ENCODE results near the gene SH2D4B.

The SH2D4B gene

DNA sequence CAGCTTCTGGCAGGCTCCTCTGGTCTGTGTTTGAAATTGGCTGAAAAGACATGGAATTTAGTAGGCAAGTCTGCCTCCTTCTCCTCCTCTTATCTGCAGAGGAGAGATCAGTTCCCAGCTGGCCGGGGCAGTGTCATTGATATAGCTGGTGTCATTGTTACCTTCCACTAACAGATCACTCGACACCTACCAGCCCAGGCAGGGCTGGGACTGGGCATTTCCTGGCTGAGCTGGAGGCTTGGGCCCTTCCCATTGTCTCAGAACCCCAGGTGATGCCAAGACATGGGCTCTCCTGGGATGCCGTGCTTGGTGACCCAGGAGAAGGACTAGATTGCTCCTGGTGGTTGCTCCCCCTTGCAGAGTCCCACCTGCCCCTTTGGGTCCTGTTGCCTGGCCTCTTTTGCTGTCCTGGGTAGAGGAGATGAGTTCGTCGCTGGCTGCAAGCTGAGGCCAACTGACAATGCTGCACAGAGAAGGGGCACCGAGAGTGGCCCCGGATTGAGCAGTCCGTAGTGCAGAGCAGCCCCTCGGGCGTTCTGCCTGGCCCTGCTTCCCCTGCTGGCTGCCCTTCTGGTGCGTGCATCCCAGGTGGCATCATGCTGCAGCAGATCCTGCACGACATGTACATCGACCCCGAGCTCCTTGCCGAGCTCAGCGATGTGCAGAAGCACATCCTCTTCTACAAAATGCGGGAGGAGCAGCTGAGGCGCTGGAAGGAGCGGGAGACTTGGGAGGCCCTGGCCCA is at the start of gene SH2D4B:
Gene SH2D4B (plus strand): TSS at position 167 of the 745 bp plus-strand sequence. CDS start 430 bp downstream, at position 597.
- DNase-seq, result no peak

DNA sequence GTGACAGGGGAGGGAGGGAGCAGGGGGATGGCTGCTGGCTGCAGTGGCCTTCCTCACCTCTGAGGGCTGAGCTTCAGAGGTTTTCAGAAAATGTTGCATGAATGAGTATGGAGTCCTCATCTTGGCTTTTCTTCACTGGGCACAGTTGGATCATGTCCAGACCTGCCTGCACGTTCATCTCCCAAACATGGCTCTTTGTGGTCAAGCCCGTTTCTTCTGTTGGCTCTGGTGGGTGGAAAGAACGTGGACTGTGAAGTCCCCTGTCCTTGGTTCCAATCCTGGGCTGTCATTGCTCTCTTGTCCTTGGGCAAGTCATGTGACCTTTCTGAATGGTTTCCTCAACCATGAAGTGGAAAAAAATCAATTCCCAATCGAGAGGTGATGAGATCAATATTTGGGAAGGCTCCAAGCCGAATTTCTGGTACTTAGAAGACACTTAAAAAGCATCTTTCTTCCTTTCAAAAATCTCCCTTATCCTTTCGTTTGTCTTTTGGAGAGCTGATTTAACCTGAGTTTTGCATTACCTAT is 49.1 kb upstream of the SH2D4B start:
- no peak for DNase-seq

- DNase-seq, result no peak
These were observed 48.2 kb upstream of the SH2D4B start for GRCh38 chr10:80489371-80490112.

DNA sequence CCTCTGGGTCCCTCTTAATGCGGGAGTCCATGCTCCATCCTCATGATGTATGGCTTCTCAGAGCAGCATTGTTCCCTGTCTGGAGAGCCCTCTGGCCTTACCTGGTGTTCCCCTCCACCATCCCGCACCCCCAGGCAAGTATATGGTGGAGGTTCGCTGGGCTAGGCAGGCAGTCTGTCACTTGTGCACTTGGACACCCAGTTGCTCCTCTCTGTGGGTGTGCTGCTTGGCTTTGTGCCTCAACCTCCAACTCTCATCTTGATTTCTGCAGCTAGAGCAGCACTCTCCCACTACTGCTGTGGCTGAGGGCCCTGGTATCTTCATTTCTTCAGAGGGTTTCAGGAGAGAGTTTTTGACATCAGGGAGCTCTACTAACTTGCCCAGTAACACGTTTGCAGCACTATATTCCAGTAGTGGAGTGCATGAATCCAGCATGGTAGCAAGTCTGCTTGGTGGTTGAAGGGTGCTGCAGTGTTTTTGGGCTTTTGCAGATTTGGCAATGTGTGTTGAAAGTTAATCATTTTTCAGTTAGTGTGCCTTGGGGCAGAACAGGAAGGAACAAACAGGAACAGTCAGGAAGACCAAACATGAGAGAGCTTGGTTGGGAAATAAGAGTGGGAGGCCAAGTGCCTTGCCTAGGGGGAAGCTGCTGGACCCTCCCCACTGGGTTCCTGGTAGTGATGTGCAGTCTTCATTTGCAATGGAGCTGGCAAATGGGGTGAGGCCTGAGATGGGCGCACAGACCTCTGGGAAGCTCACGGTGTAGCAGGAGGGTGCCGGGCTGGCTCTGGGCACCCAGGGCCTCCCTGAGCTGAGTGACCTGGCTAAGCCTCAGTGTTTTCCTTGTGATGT is 46.2 kb upstream of the SH2D4B start:
- DNase-seq, result no peak

DNA sequence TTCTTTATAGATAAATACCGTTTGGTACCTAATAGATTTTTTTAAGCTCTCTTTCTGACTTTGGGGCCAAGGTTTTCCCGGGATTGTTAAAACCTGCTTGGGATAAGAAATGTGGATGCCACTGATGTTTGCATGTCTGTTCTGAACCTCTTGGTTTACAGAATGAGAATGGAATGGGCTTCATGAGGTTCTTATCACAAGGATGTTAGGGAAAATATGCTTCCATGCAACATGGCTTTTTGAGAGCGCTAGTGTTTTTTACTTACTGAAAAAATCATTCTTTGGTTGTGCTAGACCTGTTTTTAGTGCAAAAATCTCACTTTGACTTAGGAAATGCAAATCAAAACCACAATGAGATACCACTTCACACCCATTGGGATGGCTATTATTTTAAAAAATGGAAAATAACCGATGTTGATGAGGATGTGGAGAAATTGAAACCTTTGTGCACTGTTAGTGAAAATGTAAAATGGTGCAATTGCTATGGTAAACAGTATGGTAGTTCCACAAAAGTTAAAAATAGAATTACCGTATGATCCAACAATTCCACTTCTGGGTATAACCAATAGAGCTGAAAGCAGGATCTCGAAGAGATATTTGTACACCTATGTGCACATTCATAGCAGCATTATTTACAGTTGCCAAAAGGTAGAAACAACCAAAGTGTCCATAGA is 44.7 kb upstream of the SH2D4B start:
- no peak for DNase-seq

GRCh38 chr10:80493522-80494051 is 44.1 kb upstream of the SH2D4B start:
- DNase-seq, result no peak

GRCh38 chr10:80496555-80497172 is 41.0 kb upstream of the SH2D4B start:
- DNase-seq, result no peak

GRCh38 chr10:80497187-80498077 is 40.3 kb upstream of the SH2D4B start:
- DNase-seq, result no peak

GRCh38 chr10:80498078-80498832 is 39.4 kb upstream of the SH2D4B start:
- no peak for DNase-seq

DNA sequence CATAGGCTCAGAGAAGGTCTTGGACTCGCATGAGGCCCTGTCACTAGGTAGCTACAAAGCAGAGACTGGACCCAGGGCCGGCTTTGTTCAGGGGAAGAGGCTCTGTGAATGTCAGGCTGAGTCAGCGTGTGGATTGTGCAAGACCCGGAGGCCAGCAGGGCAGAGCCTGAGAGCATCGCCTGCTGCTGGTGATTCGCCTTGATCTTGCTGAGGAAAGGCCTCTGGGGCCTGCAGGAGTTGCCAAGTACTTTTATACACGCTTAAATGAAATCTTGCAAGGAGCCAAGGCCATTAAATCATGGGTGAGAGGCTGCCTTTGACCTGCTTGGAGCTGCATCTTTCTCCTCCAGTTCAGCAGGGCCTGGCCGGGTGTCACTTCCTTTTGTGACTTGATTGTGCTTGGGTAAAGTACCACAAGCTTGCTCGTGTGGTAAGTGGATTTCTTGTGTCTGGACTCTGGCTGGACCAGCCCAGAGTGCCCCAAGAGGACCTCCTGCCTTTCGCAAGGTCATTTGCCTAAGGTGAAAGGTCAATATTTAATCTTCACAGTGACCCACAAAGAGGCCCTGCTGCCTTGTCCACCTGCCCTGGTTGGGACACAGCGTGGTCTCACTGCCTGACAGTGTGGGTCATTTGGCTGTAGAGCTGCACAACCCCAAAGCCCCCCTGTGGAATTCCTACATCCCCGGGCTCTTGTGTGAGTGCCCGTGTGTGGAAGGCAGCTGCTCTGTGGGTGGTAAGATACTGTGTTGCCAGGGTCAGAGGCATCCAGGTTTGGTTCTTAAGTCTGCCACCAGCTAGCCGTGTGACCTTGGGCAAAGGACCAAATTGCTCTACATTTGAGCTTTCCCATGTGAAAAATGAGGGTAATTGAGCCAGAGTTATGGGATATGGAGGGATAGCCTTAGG is 38.6 kb upstream of the SH2D4B start:
- no peak for DNase-seq

- DNase-seq, result no peak
These were observed 36.9 kb upstream of the SH2D4B start for GRCh38 chr10:80500572-80501380.

DNA sequence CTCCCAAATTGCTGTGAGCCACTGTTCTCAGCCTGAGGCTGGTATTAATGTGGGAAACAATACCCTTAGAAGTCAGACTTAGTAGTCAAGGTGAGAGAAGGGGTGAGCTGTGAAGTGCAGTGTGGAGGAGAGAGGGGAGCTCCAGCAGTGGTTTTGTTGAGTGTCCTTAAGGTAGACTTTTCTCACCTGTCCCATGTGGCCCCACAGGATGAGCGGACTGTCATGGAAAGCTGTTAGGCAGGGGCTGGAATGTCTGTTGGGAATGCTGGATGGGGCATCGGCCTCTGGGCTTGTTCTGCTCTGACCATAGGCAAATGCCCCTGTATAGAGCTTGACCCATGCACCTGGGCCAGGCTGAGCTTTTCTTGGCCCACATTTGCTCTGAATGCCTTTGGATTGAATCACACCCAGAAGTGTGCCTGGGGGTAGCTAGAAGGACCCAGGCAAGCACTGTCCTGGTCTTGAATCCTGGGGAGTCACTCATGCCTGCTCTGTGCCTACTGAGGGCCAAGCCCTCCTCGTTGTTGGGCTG is 36.3 kb upstream of the SH2D4B start:
- DNase-seq, result no peak

DNA sequence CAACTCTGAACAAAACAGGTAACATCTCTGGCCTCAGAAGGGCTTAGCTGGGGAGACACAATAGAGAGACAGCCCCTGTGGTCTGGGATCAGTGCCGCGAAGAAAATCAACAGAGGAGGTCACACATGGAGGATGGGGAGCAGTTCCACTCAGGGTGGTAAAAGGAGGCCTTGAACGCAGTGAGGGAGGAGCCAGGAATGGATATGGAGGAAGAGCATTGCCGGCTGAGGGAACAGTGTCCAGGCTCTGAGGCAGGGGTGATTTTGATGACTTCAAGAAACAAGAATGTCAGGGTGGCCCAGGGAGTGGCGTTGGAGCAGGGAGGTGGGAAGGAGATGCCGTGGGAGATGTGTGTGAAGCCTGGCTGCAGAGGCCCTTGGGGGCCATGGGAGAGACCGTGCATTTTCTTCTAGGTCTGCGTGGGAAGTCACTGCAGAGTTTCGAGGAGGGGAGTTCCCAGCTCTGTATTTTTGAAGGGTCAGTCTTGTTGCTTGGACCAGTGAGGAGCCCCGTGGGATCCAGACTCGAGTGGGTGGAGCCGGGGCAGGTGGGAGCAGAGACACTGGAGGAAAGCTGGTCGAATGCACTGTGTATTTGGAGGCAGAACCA is 35.7 kb upstream of the SH2D4B start:
- DNase-seq, result no peak

GRCh38 chr10:80502621-80503583 is 34.8 kb upstream of the SH2D4B start:
- DNase-seq, result no peak

GRCh38 chr10:80503584-80504157 is 34.0 kb upstream of the SH2D4B start:
- no peak for DNase-seq

Data from NCI-H1436 (cell line).